IMR-90 (cell line): ENCODE measurements around the gene RSPH3. TPM values are rescaled to one million over a fixed set of nuclear protein-coding genes. Genes with fewer than 3 reads are reported as not detected.
"Not testable (repeated sequence)": the region's sequence is repeated elsewhere in the genome, so short reads cannot be mapped to it uniquely, and the experiment has no call there.

ENCODE experiments used
- ATAC-seq: fragments of 200-7000 bp; cut with Tn5 transposase; 2 replicates; pipeline ENCODE4 v1.9.1; 2020; ENCODE audit warnings: low read depth, mild to moderate bottlenecking, moderate library complexity
- BruUV-seq: library from RNA; stranded (reverse); fragments of 400-500 nt; replicated peaks from 2 replicates; lab custom pipeline; 2021; lab: Mats Ljungman, UMichigan
- CTCF ChIA-PET: fragments of 300-600 bp; formaldehyde crosslinking; extraction: SDS; loops from one replicate; lab custom pipeline; 2021; ENCODE audit warnings: antibody characterized with exemption; lab: Yijun Ruan, JAX
- POLR2A ChIA-PET: fragments of 300-600 bp; sonication (Branson Sonifier 250); formaldehyde crosslinking; loops from one replicate; lab custom pipeline; 2022; ENCODE audit warnings: antibody characterized with exemption; ENCODE audit not compliant: unreplicated experiment; lab: Charles Lee
- DNase-seq: peaks from one replicate; pipeline ENCODE4 v3.0.0; 2013
- H2AFZ ChIP-seq: replicated peaks from 2 replicates; pipeline ENCODE3; 2013; ENCODE audit warnings: low read length, mild to moderate bottlenecking; ENCODE audit not compliant: poor library complexity
- H2AK5ac ChIP-seq: 2 replicates; pipeline ENCODE4 v1.6.1; 2013; ENCODE audit warnings: low read depth, low read length, inconsistent platforms
- H2AK9ac ChIP-seq: replicated peaks from 2 replicates; pipeline ENCODE3; 2013; ENCODE audit warnings: mild to moderate bottlenecking, low read depth, low read length, moderate library complexity; ENCODE audit not compliant: poor library complexity
- H2BK120ac ChIP-seq: 2 replicates; pipeline ENCODE4 v1.6.1; 2013; ENCODE audit warnings: low read depth, low read length, inconsistent platforms
- H2BK15ac ChIP-seq: 3 replicates; pipeline ENCODE4 v1.6.1; 2013; ENCODE audit warnings: low read depth, low read length, inconsistent platforms
- H2BK20ac ChIP-seq: 2 replicates; pipeline ENCODE4 v1.6.1; 2013; ENCODE audit warnings: low read depth, mild to moderate bottlenecking, inconsistent platforms, low read length, moderate library complexity
- H2BK5ac ChIP-seq: 2 replicates; pipeline ENCODE4 v1.6.1; 2013; ENCODE audit warnings: mild to moderate bottlenecking, low read depth, low read length, inconsistent platforms; ENCODE audit not compliant: poor library complexity, severe bottlenecking
- H3K14ac ChIP-seq: replicated peaks from 2 replicates; pipeline ENCODE4 v1.6.1; 2013; ENCODE audit warnings: low read depth, low read length, inconsistent platforms
- H3K18ac ChIP-seq: 2 replicates; pipeline ENCODE4 v1.6.1; 2013; ENCODE audit warnings: low read depth, low read length, control low read depth
- H3K23ac ChIP-seq: 2 replicates; pipeline ENCODE4 v1.6.1; 2013; ENCODE audit warnings: low read depth, low read length, inconsistent platforms
- H3K27ac ChIP-seq: 2 replicates; pipeline ENCODE4 v1.5.1; 2013; ENCODE audit warnings: mild to moderate bottlenecking, control low read depth, low read length; ENCODE audit not compliant: insufficient read depth
- H3K27me3 ChIP-seq: 2 replicates; pipeline ENCODE4 v1.6.1; 2013; ENCODE audit warnings: low read length; ENCODE audit not compliant: control insufficient read depth, insufficient read depth
- H3K36me3 ChIP-seq: 2 replicates; pipeline ENCODE4 v1.6.1; 2013; ENCODE audit warnings: low read length, mixed read lengths; ENCODE audit not compliant: control insufficient read depth, insufficient read depth
- H3K4ac ChIP-seq: 2 replicates; pipeline ENCODE4 v1.6.1; 2013; ENCODE audit warnings: low read depth, low read length, inconsistent platforms
- H3K4me1 ChIP-seq: 2 replicates; pipeline ENCODE4 v1.6.1; 2013; ENCODE audit warnings: low read length, mixed read lengths; ENCODE audit not compliant: control insufficient read depth, insufficient read depth
- H3K4me2 ChIP-seq: 2 replicates; pipeline ENCODE4 v1.6.1; 2013; ENCODE audit warnings: low read depth, mild to moderate bottlenecking, control low read depth, low read length, moderate library complexity
- H3K4me3 ChIP-seq: 2 replicates; pipeline ENCODE4 v1.5.1; 2013; ENCODE audit warnings: low read depth, mild to moderate bottlenecking, control low read depth, low read length, moderate library complexity; ENCODE audit not compliant: insufficient read depth
- H3K56ac ChIP-seq: 2 replicates; pipeline ENCODE4 v1.6.1; 2013; ENCODE audit warnings: low read length, inconsistent platforms; ENCODE audit not compliant: insufficient read depth; ENCODE audit errors: extremely low read depth
- H3K79me1 ChIP-seq, 2 experiments: 2 replicates each; pipeline ENCODE4 v1.6.1; 2013; ENCODE audit warnings: low read length in 2 of 2, inconsistent platforms in 1 of 2, low read depth in 1 of 2
- H3K9ac ChIP-seq: 2 replicates; pipeline ENCODE4 v1.6.1; 2013; ENCODE audit warnings: low read depth, low read length, control low read depth
- H3K9me1 ChIP-seq: 2 replicates; pipeline ENCODE4 v1.6.1; 2013; ENCODE audit warnings: low read length, inconsistent platforms; ENCODE audit not compliant: insufficient read depth
- H3K9me3 ChIP-seq: 2 replicates; pipeline ENCODE4 v1.6.1; 2013; ENCODE audit warnings: low read length; ENCODE audit not compliant: control insufficient read depth, insufficient read depth
- H4K20me1 ChIP-seq: 2 replicates; pipeline ENCODE4 v1.6.1; 2013; ENCODE audit warnings: low read length, inconsistent platforms; ENCODE audit not compliant: insufficient read depth
- H4K5ac ChIP-seq: 2 replicates; pipeline ENCODE4 v1.6.1; 2013; ENCODE audit warnings: mild to moderate bottlenecking, low read depth, low read length, control low read depth
- H4K8ac ChIP-seq, 2 experiments: 2 replicates each; pipeline ENCODE4 v1.6.1; 2013; ENCODE audit warnings: low read depth in 2 of 2, low read length in 2 of 2, control low read depth in 1 of 2, inconsistent platforms in 1 of 2
- H4K91ac ChIP-seq: 2 replicates; pipeline ENCODE4 v1.6.1; 2013; ENCODE audit warnings: low read depth, low read length, inconsistent platforms; ENCODE audit not compliant: insufficient read depth
- CEBPB ChIP-seq: IDR thresholded peaks from 2 replicates; pipeline ENCODE4 v1.6.1; 2012; ENCODE audit warnings: low read depth, low read length, improper control_type of control experiment
- MXI1 ChIP-seq: IDR thresholded peaks from 2 replicates; pipeline ENCODE4 v1.6.1; 2012; ENCODE audit warnings: low read depth, mild to moderate bottlenecking, low read length, moderate library complexity, borderline replicate concordance
- WGBS, 2 experiments: methylation state at CpG; one replicate each; pipeline versions ENCODE4 v1.1.5 to v1.1.7; 2013; ENCODE audit warnings: missing lambda C conversion rate in 2 of 2; ENCODE audit not compliant: insufficient read length in 1 of 2; ENCODE audit errors: extremely low coverage in 2 of 2; 5-methylcytosine and 5-hydroxymethylcytosine counted together
- dilution Hi-C: fragments of 300-500 bp; cut with HindIII; formaldehyde crosslinking; loops from one replicate; pipeline ENCODE4 v1.14.3; 2018; ENCODE audit warnings: low sequenced_read_pairs; ENCODE audit not compliant: unreplicated experiment
- in situ Hi-C: fragments of 300-500 bp; cut with MboI; formaldehyde crosslinking; loops from 3 replicates; pipeline ENCODE4 v1.14.3; 2019; ENCODE audit warnings: low sequenced_read_pairs, inconsistent platforms, mixed read lengths
- intact Hi-C: fragments of 100-400 bp; cut with micrococcal nuclease; formaldehyde crosslinking; loops from 2 replicates; pipeline ENCODE4 v1.10.0; 2022
- polyA plus RNA-seq, 3 experiments: library from polyadenylated mRNA; depleted of rRNA; stranded (reverse); fragments of >200 nt; gene quantifications; 2 replicates each; pipeline ENCODE4 v1.2.3, GENCODE V29; 2012; ENCODE audit warnings: low replicate concordance in 1 of 3
- total RNA-seq: library from RNA; depleted of rRNA; stranded (reverse); fragments of >200 nt; gene quantifications from 2 replicates; pipeline ENCODE4 v1.2.3, GENCODE V29; 2012

The RSPH3 gene
- total and polyA plus RNA-seq, 2 of the 4 experiments (the other 2 are of a cell fraction), result 1.7 to 3.0 TPM

GRCh38 chr6:158954753-158955152 is 45.2 kb downstream of the RSPH3 start:
- Histone ChIP-seq H3K36me3 (no peaks in the 10 kb centered on the region), H3K56ac (no peak overlapping the region), H2AK9ac (no peak overlapping the region), H2BK120ac (no peak overlapping the region), H3K9me3 (no peaks in the 10 kb centered on the region), H3K4me2 (no peak overlapping the region), H3K27me3 (no peaks in the 10 kb centered on the region), H3K9me1 (no peaks in the 10 kb centered on the region), H2AK5ac (no peak overlapping the region), H3K23ac (no peak overlapping the region), H3K4me3 (no peak overlapping the region), H4K5ac (no peak overlapping the region), H3K9ac (no peak overlapping the region), H3K18ac (no peak overlapping the region), H2BK5ac (no peak overlapping the region), H4K8ac (no peak overlapping the region), H3K4me1 (no peaks in the 10 kb centered on the region), H2BK15ac (no peak overlapping the region), H2AFZ (no peak overlapping the region), H3K27ac (no peak overlapping the region), H2BK20ac (no peak overlapping the region), H4K91ac (no peak overlapping the region), H3K4ac (no peak overlapping the region), H3K14ac (no peak overlapping the region), H4K20me1 (no peaks in the 10 kb centered on the region), H3K79me1 (no peaks in the 10 kb centered on the region)
- no peak for ATAC-seq
- ChIA-PET POLR2A (interaction anchor here (0.6 kb wide), 1 partner anchor 192 kb away, joined by 3 read pairs; no protein-coding TSS in a partner anchor), CTCF (interaction anchor here (1.0 kb wide), 2 partner anchors 12 to 251 kb away, joined by 3 read pairs; no protein-coding TSS in a partner anchor)
- no TSS peak for BruUV-seq
- in situ Hi-C loops (no loop called here), dilution Hi-C loops (no loop called here), intact Hi-C loops (no loop called here)
- no peak for DNase-seq
- TF ChIP-seq CEBPB (peak; percentile 54), MXI1 (no peak)
- 100% methylated on average over 1 of the region's 2 CpGs; no CpG with 5 or more reads in 1 of the 2 experiments for WGBS, 2 experiments

- DNase-seq, CTCF ChIA-PET, H4K20me1 ChIP-seq, H3K79me1 ChIP-seq, ATAC-seq, H3K56ac ChIP-seq, H3K27me3 ChIP-seq, H3K4me2 ChIP-seq, H2BK120ac ChIP-seq, dilution Hi-C loops, intact Hi-C loops, H2AK9ac ChIP-seq, H3K18ac ChIP-seq, H2BK20ac ChIP-seq, H3K9ac ChIP-seq, H3K4ac ChIP-seq, H3K4me3 ChIP-seq, H2AFZ ChIP-seq, H3K14ac ChIP-seq, H2BK5ac ChIP-seq, H3K36me3 ChIP-seq, H3K9me3 ChIP-seq, H3K27ac ChIP-seq, in situ Hi-C loops, H2AK5ac ChIP-seq, H4K5ac ChIP-seq, H3K23ac ChIP-seq, H4K91ac ChIP-seq, H2BK15ac ChIP-seq, H3K9me1 ChIP-seq, POLR2A ChIA-PET, H3K4me1 ChIP-seq, BruUV-seq, H4K8ac ChIP-seq: not testable (repeated sequence)
- 71% methylated on average over 1 of the region's 3 CpGs; no CpG with 5 or more reads in 1 of the 2 experiments for WGBS, 2 experiments
These were observed 48.0 kb downstream of the RSPH3 start for GRCh38 chr6:158952011-158952410.
